Stimulated activated naive CD8-positive, alpha-beta T cell treated with anti-CD3 and anti-CD28 coated beads, Interleukin-15, Interleukin-2, amounts not matched to agents 100 ng/mL and 50 ng/mL, for 24 hours (primary cell): ENCODE data around the gene WT1.

Source experiments
- H3K27ac Mint-ChIP-seq: one replicate; pipeline ENCODE4 v1.8.0; 2021; ENCODE audit warnings: mild to moderate bottlenecking, mixed read lengths
- H3K27me3 Mint-ChIP-seq: one replicate; pipeline ENCODE4 v1.8.0; 2021; ENCODE audit warnings: mixed read lengths
- H3K36me3 Mint-ChIP-seq: one replicate; pipeline ENCODE4 v1.8.0; 2021; ENCODE audit warnings: low read depth, mixed read lengths
- H3K4me1 Mint-ChIP-seq: one replicate; pipeline ENCODE4 v1.8.0; 2021; ENCODE audit warnings: low read depth, mixed read lengths
- H3K4me3 Mint-ChIP-seq: one replicate; pipeline ENCODE4 v1.8.0; 2021; ENCODE audit warnings: mild to moderate bottlenecking, mixed read lengths
- H3K9me3 Mint-ChIP-seq: one replicate; pipeline ENCODE4 v1.8.0; 2021; ENCODE audit warnings: mixed read lengths

Gene WT1

GRCh38 chr11:32420937-32421901 lies 14.1 kb downstream of the WT1 start:
- Mint-ChIP-seq H3K4me3 (peak overlapping the region; percentile 13), H3K36me3 (no peaks in the 10 kb centered on the region), H3K9me3 (no peaks in the 10 kb centered on the region), H3K27ac (no peak overlapping the region), H3K27me3 (peaks cover 51% of the 10 kb centered on the region), H3K4me1 (peaks cover 15% of the 10 kb centered on the region)

- Mint-ChIP-seq H3K4me1 (peaks cover 15% of the 10 kb centered on the region), H3K36me3 (no peaks in the 10 kb centered on the region), H3K4me3 (no peak overlapping the region), H3K27me3 (peaks cover 41% of the 10 kb centered on the region), H3K9me3 (no peaks in the 10 kb centered on the region), H3K27ac (no peak overlapping the region)
Measured at GRCh38 chr11:32420139-32420538, 15.2 kb downstream of the WT1 start.

GRCh38 chr11:32418836-32419235 lies 16.5 kb downstream of the WT1 start:
- Mint-ChIP-seq H3K27me3 (peaks cover 29% of the 10 kb centered on the region), H3K9me3 (no peaks in the 10 kb centered on the region), H3K27ac (no peak overlapping the region), H3K4me1 (peaks cover 15% of the 10 kb centered on the region), H3K36me3 (no peaks in the 10 kb centered on the region), H3K4me3 (no peak overlapping the region)

- Mint-ChIP-seq H3K36me3 (no peaks in the 10 kb centered on the region), H3K9me3 (no peaks in the 10 kb centered on the region), H3K4me3 (no peak overlapping the region), H3K4me1 (peaks cover 15% of the 10 kb centered on the region), H3K27me3 (peaks cover 33% of the 10 kb centered on the region), H3K27ac (no peak overlapping the region)
Measured at GRCh38 chr11:32417806-32418205, 17.5 kb downstream of the WT1 start.

GRCh38 chr11:32416301-32416700 lies 19.0 kb downstream of the WT1 start:
- Mint-ChIP-seq H3K4me3 (no peak overlapping the region), H3K9me3 (no peaks in the 10 kb centered on the region), H3K36me3 (no peaks in the 10 kb centered on the region), H3K27ac (no peak overlapping the region), H3K27me3 (peaks cover 23% of the 10 kb centered on the region), H3K4me1 (peaks cover 8% of the 10 kb centered on the region)

- peaks cover 22% of the 10 kb centered on the region for H3K27me3 Mint-ChIP-seq
- H3K36me3 Mint-ChIP-seq: no peaks in the 10 kb centered on the region
- H3K27ac Mint-ChIP-seq: no peak overlapping the region
- H3K9me3 Mint-ChIP-seq: no peaks in the 10 kb centered on the region
- no peak overlapping the region for H3K4me3 Mint-ChIP-seq
- no peaks in the 10 kb centered on the region for H3K4me1 Mint-ChIP-seq
Measured at GRCh38 chr11:32414925-32415324, 20.4 kb downstream of the WT1 start.

- Mint-ChIP-seq H3K36me3 (no peaks in the 10 kb centered on the region), H3K27me3 (peaks cover 20% of the 10 kb centered on the region), H3K4me3 (no peak overlapping the region), H3K9me3 (no peaks in the 10 kb centered on the region), H3K4me1 (no peaks in the 10 kb centered on the region), H3K27ac (no peak overlapping the region)
Measured at GRCh38 chr11:32411942-32412615, 23.3 kb downstream of the WT1 start.

GRCh38 chr11:32405592-32405991 lies 29.7 kb downstream of the WT1 start:
- Mint-ChIP-seq H3K4me3 (no peak overlapping the region), H3K4me1 (no peaks in the 10 kb centered on the region), H3K36me3 (no peaks in the 10 kb centered on the region), H3K9me3 (no peaks in the 10 kb centered on the region), H3K27me3 (peaks cover 4% of the 10 kb centered on the region), H3K27ac (no peak overlapping the region)

- Mint-ChIP-seq H3K36me3 (no peaks in the 10 kb centered on the region), H3K9me3 (no peaks in the 10 kb centered on the region), H3K27ac (no peak overlapping the region), H3K4me3 (no peak overlapping the region), H3K4me1 (no peaks in the 10 kb centered on the region), H3K27me3 (no peaks in the 10 kb centered on the region)
Measured at GRCh38 chr11:32402836-32403235, 32.5 kb downstream of the WT1 start.

GRCh38 chr11:32400670-32401369 lies 34.5 kb downstream of the WT1 start:
- Mint-ChIP-seq H3K4me3 (no peak overlapping the region), H3K27me3 (peaks cover 5% of the 10 kb centered on the region), H3K27ac (no peak overlapping the region), H3K36me3 (no peaks in the 10 kb centered on the region), H3K9me3 (no peaks in the 10 kb centered on the region), H3K4me1 (no peaks in the 10 kb centered on the region)

- H3K27ac Mint-ChIP-seq: no peak overlapping the region
- no peaks in the 10 kb centered on the region for H3K9me3 Mint-ChIP-seq
- H3K36me3 Mint-ChIP-seq: no peaks in the 10 kb centered on the region
- no peak overlapping the region for H3K4me3 Mint-ChIP-seq
- peaks cover 8% of the 10 kb centered on the region for H3K27me3 Mint-ChIP-seq
- no peaks in the 10 kb centered on the region for H3K4me1 Mint-ChIP-seq
Measured at GRCh38 chr11:32400196-32400595, 35.1 kb downstream of the WT1 start.

GRCh38 chr11:32396991-32397390 lies 38.3 kb downstream of the WT1 start:
- Mint-ChIP-seq H3K9me3 (no peaks in the 10 kb centered on the region), H3K36me3 (no peaks in the 10 kb centered on the region), H3K4me1 (no peaks in the 10 kb centered on the region), H3K4me3 (no peak overlapping the region), H3K27ac (no peak overlapping the region), H3K27me3 (peaks cover 8% of the 10 kb centered on the region)

GRCh38 chr11:32396331-32396730 lies 39.0 kb downstream of the WT1 start:
- H3K9me3 Mint-ChIP-seq: no peaks in the 10 kb centered on the region
- H3K27ac Mint-ChIP-seq: no peak overlapping the region
- H3K36me3 Mint-ChIP-seq: no peaks in the 10 kb centered on the region
- H3K27me3 Mint-ChIP-seq: peaks cover 8% of the 10 kb centered on the region
- H3K4me3 Mint-ChIP-seq: no peak overlapping the region
- no peaks in the 10 kb centered on the region for H3K4me1 Mint-ChIP-seq

GRCh38 chr11:32395127-32395526 lies 40.2 kb downstream of the WT1 start:
- Mint-ChIP-seq H3K4me1 (no peaks in the 10 kb centered on the region), H3K36me3 (no peaks in the 10 kb centered on the region), H3K27me3 (peaks cover 8% of the 10 kb centered on the region), H3K27ac (no peak overlapping the region), H3K4me3 (no peak overlapping the region), H3K9me3 (no peaks in the 10 kb centered on the region)

GRCh38 chr11:32392840-32393239 lies 42.5 kb downstream of the WT1 start:
- no peaks in the 10 kb centered on the region for H3K4me1 Mint-ChIP-seq

More at GRCh38 chr11:32392840-32393239, 42.5 kb downstream of the WT1 start:
- Mint-ChIP-seq H3K9me3 (no peaks in the 10 kb centered on the region), H3K27me3 (peaks cover 8% of the 10 kb centered on the region), H3K36me3 (no peaks in the 10 kb centered on the region), H3K4me3 (no peak overlapping the region), H3K27ac (no peak overlapping the region)
